Middle frontal gyrus (tissue), 1 donor: Measurements from ENCODE around the gene PCNX4.

Experiments
- DNase-seq: peaks from one replicate; pipeline ENCODE4 v3.0.0-alpha.2; 2015; ENCODE audit warnings: low spot score; ENCODE audit errors: extremely low spot score

The PCNX4 gene

GRCh38 chr14:60101786-60102185 is 10.1 kb downstream of the PCNX4 start:
- no peak for DNase-seq

- DNase-seq = no peak
These were observed 10.7 kb downstream of the PCNX4 start for GRCh38 chr14:60102389-60102788.

GRCh38 chr14:60106339-60106738 is 14.6 kb downstream of the PCNX4 start:
- no peak for DNase-seq

- no peak for DNase-seq
These were observed 15.8 kb downstream of the PCNX4 start for GRCh38 chr14:60107477-60107876.

GRCh38 chr14:60111732-60112131 is 20.0 kb downstream of the PCNX4 start:
- no peak for DNase-seq

GRCh38 chr14:60114881-60115280 is 23.2 kb downstream of the PCNX4 start:
- no peak for DNase-seq

GRCh38 chr14:60116181-60116580 is 24.5 kb downstream of the PCNX4 start:
- DNase-seq = no peak

- DNase-seq = no peak
These were observed 34.2 kb downstream of the PCNX4 start for GRCh38 chr14:60125918-60126317.

- no peak for DNase-seq
These were observed 41.8 kb downstream of the PCNX4 start for GRCh38 chr14:60133487-60133886.

- DNase-seq = no peak
These were observed 43.0 kb downstream of the PCNX4 start for GRCh38 chr14:60134702-60135101.

GRCh38 chr14:60151715-60152114 is 60.0 kb downstream of the PCNX4 start:
- peak; percentile 23 for DNase-seq

- DNase-seq = no peak
These were observed 62.3 kb downstream of the PCNX4 start for GRCh38 chr14:60153991-60154390.

- DNase-seq = no peak
These were observed 62.9 kb downstream of the PCNX4 start for GRCh38 chr14:60154671-60155070.

GRCh38 chr14:60160422-60160821 is 68.7 kb downstream of the PCNX4 start:
- DNase-seq = no peak

GRCh38 chr14:60161196-60162107 is 69.7 kb downstream of the PCNX4 start:
- DNase-seq = no peak

GRCh38 chr14:60163693-60164092 is 72.0 kb downstream of the PCNX4 start:
- no peak for DNase-seq

GRCh38 chr14:60164404-60164711 is 72.6 kb downstream of the PCNX4 start:
- DNase-seq = no peak

- peak; percentile 82 for DNase-seq
These were observed 73.2 kb downstream of the PCNX4 start, which contains the start of gene DHRS7 for GRCh38 chr14:60164712-60165546. DHRS7 (minus strand) TSS chr14:60165398; CDS start chr14:60165309, 89 bp downstream.

- DNase-seq = no peak
These were observed 73.8 kb downstream of the PCNX4 start for GRCh38 chr14:60165547-60165876.

GRCh38 chr14:60166142-60166541 is 74.4 kb downstream of the PCNX4 start:
- no peak for DNase-seq

GRCh38 chr14:60169722-60170121 is 78.0 kb downstream of the PCNX4 start:
- no peak for DNase-seq

- no peak for DNase-seq
These were observed 79.2 kb downstream of the PCNX4 start for GRCh38 chr14:60170948-60171347.

GRCh38 chr14:60171690-60172089 is 80.0 kb downstream of the PCNX4 start:
- no peak for DNase-seq
